Chondrocyte (in vitro differentiated cells): ENCODE data around the gene HSBP1L1. TPM values are rescaled to one million over a fixed set of nuclear protein-coding genes. Genes with fewer than 3 reads are reported as not detected.

ENCODE experiments used
- DNase-seq: peaks from one replicate; pipeline ENCODE4 v3.0.0; 2021; ENCODE audit warnings: mixed read lengths, low spot score
- H3K27ac Mint-ChIP-seq: one replicate; pipeline ENCODE4 v1.8.0; 2021; ENCODE audit warnings: mild to moderate bottlenecking, moderate library complexity, mixed read lengths; ENCODE audit not compliant: unreplicated experiment
- H3K27me3 Mint-ChIP-seq: 2 replicates; pipeline ENCODE4 v1.8.0; 2021; ENCODE audit warnings: low read depth, mixed read lengths
- H3K36me3 Mint-ChIP-seq: 2 replicates; pipeline ENCODE4 v1.8.0; 2021; ENCODE audit warnings: low read depth, mixed read lengths
- H3K4me1 Mint-ChIP-seq: 2 replicates; pipeline ENCODE4 v1.8.0; 2021; ENCODE audit warnings: low read depth, mild to moderate bottlenecking, mixed read lengths
- H3K4me3 Mint-ChIP-seq: one replicate; pipeline ENCODE4 v1.8.0; 2021; ENCODE audit warnings: mild to moderate bottlenecking, moderate library complexity, mixed read lengths; ENCODE audit not compliant: unreplicated experiment
- H3K9me3 Mint-ChIP-seq: 2 replicates; pipeline ENCODE4 v1.8.0; 2021; ENCODE audit warnings: low read depth, mixed read lengths
- total RNA-seq: library from RNA; stranded (reverse); gene quantifications from 3 replicates; pipeline ENCODE4 v1.2.1, GENCODE V29; 2021
- TF ChIP-seq, protein P1 (sequence below): fragments of 200-600 bp; sonication (generic); IDR thresholded peaks from 2 replicates; pipeline ENCODE4 v1.5.0; 2021; ENCODE audit warnings: antibody characterized with exemption, mild to moderate bottlenecking, moderate library complexity

The HSBP1L1 gene
- total RNA-seq, 1 donor from 2014 or later, result 5.4 TPM

GRCh38 chr18:79947054-79947755 is 17.2 kb upstream of the HSBP1L1 start:
- no peaks in the 10 kb centered on the region for H3K27me3 Mint-ChIP-seq
- peak; percentile 76 for DNase-seq
- H3K27ac Mint-ChIP-seq, result peak overlapping the region; percentile 52
- H3K4me3 Mint-ChIP-seq, result no peak overlapping the region
- TF ChIP-seq, protein P1, sequence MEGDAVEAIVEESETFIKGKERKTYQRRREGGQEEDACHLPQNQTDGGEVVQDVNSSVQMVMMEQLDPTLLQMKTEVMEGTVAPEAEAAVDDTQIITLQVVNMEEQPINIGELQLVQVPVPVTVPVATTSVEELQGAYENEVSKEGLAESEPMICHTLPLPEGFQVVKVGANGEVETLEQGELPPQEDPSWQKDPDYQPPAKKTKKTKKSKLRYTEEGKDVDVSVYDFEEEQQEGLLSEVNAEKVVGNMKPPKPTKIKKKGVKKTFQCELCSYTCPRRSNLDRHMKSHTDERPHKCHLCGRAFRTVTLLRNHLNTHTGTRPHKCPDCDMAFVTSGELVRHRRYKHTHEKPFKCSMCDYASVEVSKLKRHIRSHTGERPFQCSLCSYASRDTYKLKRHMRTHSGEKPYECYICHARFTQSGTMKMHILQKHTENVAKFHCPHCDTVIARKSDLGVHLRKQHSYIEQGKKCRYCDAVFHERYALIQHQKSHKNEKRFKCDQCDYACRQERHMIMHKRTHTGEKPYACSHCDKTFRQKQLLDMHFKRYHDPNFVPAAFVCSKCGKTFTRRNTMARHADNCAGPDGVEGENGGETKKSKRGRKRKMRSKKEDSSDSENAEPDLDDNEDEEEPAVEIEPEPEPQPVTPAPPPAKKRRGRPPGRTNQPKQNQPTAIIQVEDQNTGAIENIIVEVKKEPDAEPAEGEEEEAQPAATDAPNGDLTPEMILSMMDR, result no peak
- H3K4me1 Mint-ChIP-seq, result peaks cover 59% of the 10 kb centered on the region
- peaks cover 4% of the 10 kb centered on the region for H3K36me3 Mint-ChIP-seq
- no peaks in the 10 kb centered on the region for H3K9me3 Mint-ChIP-seq

GRCh38 chr18:79947881-79948610 is 16.4 kb upstream of the HSBP1L1 start:
- Mint-ChIP-seq H3K27me3 (no peaks in the 10 kb centered on the region), H3K9me3 (no peaks in the 10 kb centered on the region), H3K4me1 (peaks cover 56% of the 10 kb centered on the region), H3K4me3 (no peak overlapping the region), H3K27ac (no peak overlapping the region), H3K36me3 (no peaks in the 10 kb centered on the region)
- TF ChIP-seq, protein P1, result no peak
- DNase-seq, result peak; percentile 62

DNA sequence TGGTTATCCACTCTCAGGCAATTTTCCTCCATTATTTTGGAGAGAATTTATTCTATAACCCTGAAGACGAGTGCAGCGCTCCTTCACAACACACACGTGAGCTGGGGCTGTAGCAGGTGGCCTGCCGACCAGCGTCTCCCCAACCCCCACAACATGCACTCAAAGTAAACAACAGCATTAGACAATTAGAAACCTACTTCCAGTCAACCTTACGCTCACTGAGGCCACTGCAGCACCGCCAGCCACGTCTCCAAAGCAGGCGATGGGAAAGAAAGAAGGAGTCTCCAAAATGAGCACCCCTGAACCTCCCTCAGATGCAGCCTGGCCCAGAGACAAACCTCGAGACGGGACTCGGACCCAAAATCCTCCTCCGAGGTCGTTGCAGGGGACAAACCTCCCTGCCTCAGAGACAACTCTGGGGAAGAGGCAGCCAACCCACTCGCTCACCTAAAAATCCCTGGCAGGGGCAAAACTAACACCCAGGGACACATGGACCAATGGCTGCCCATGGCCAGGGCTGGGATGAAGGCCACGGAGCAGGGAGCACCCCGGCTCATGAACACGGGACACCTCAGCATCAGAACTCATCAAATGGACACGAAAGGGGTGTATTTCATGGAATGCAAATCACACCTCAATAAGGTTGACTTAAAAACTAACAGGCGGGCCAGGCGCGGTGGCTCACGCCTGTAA is 15.6 kb upstream of the HSBP1L1 start:
- no peaks in the 10 kb centered on the region for H3K9me3 Mint-ChIP-seq
- no peak overlapping the region for H3K27ac Mint-ChIP-seq
- TF ChIP-seq, protein P1, result no peak
- DNase-seq, result peak; percentile 42
- no peaks in the 10 kb centered on the region for H3K27me3 Mint-ChIP-seq
- no peak overlapping the region for H3K4me3 Mint-ChIP-seq
- H3K36me3 Mint-ChIP-seq, result no peaks in the 10 kb centered on the region
- peaks cover 56% of the 10 kb centered on the region for H3K4me1 Mint-ChIP-seq

- DNase-seq, result peak; percentile 40
- no peaks in the 10 kb centered on the region for H3K27me3 Mint-ChIP-seq
- TF ChIP-seq, protein P1, result no peak
- peaks cover 47% of the 10 kb centered on the region for H3K4me1 Mint-ChIP-seq
- H3K36me3 Mint-ChIP-seq, result no peaks in the 10 kb centered on the region
- H3K9me3 Mint-ChIP-seq, result no peaks in the 10 kb centered on the region
- peak overlapping the region; percentile 82 for H3K4me3 Mint-ChIP-seq
- peak overlapping the region; percentile 71 for H3K27ac Mint-ChIP-seq
Measured at GRCh38 chr18:79949697-79950487, 14.6 kb upstream of the HSBP1L1 start.
